ENCODE measurements around the gene SHISA6. TPM values are rescaled to one million over a fixed set of nuclear protein-coding genes. Genes with fewer than 3 reads are reported as not detected.

SHISA6 gene
- polyA plus RNA-seq, 1 of the 3 experiments (the other 2 are of a cell fraction): not detected

GRCh38 chr17:11276486-11276885, 35.5 kb downstream of the SHISA6 start:
- Histone ChIP-seq H3F3A (replicated peaks; ENCODE audit: insufficient read depth) (no peaks in the 10 kb centered on the region), H3K9ac (no peak overlapping the region), H2AFZ (ENCODE audit: low read depth) (no peak overlapping the region), H3K4me2 (no peak overlapping the region), H3K79me2 (ENCODE audit: insufficient read depth) (no peaks in the 10 kb centered on the region), H3K9me2 (no peaks in the 10 kb centered on the region), H3K9me3 (no peaks in the 10 kb centered on the region), H3K4me3 (ENCODE audit: low read depth in 2 of 2, low read length in 1 of 2) (no peak overlapping the region), H4K20me1 (ENCODE audit: insufficient read depth) (no peaks in the 10 kb centered on the region), H3K4me1 (ENCODE audit: control insufficient read depth in 1 of 2, insufficient read depth in 2 of 2, low read depth in 1 of 2, low read length in 1 of 2) (no peaks in the 10 kb centered on the region), H3K27me3 (ENCODE audit: insufficient read depth) (no peaks in the 10 kb centered on the region), H3K27ac (ENCODE audit: low read depth in 2 of 2, low read length in 1 of 2) (no peak overlapping the region), H3K36me3 (replicated peaks in 1 of 2; ENCODE audit: control insufficient read depth in 1 of 2, insufficient read depth in 2 of 2, low read length in 1 of 2) (no peaks in the 10 kb centered on the region)
- no peak for TF ChIP-seq CTCF (IDR thresholded peaks at IDR 0.05)
- no peak for TF ChIP-seq TAF1 (IDR thresholded peaks at IDR 0.05; ENCODE audit: borderline replicate concordance, low read depth, low read length)
- no peak for TF ChIP-seq EZH2phosphoT487 (IDR thresholded peaks at IDR 0.05; ENCODE audit: borderline replicate concordance, low read depth)
- CTCF ChIA-PET: no interaction called here
- POLR2A ChIA-PET: no interaction called here
- WGBS (ENCODE audit: low lambda C conversion rate): 9% methylated on average over 4 of the region's 4 CpGs
- DNase-seq: no peak

DNA sequence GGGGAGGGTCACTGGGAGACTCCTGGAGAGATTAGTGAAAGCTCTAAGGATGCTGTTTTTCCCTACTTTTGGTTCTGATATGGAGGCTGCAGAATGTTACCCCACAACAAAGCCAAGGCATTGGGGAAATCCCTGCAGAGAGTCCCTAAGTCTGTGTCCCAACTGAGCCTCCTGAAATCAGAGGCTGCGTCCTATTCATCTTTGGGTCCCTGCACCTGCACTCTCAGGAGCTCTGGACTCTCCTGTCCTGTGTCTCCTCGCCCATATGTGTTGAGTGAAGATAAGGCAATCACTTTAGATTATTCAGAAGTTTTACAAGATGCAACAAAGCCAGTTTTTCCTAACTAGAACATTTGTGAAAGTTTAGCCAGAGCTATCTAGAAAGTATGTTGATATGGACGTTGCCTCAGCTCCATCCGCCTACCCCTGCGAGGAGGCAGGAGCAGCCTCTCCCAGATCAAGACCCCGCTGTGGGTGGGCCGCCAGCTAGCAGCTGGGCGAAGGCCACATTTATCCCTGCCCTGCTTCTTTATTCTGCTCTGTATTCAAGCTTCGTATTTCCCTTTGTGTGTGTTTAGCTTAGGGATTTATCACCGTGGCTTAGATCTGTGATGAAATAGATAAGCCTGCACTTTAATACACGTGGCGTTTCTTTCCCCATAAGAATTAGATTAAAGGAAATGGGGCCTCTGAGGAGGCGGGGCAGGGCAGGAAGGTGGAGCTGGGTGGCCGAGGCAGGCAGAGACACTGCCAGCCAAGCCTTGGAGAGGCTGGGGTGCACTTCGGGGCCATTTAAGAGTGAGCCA, 37.4 kb downstream of the SHISA6 start:
- H4K20me1 ChIP-seq (ENCODE audit: insufficient read depth): no peaks in the 10 kb centered on the region
- no peaks in the 10 kb centered on the region for H3K4me1 ChIP-seq (ENCODE audit: control insufficient read depth in 1 of 2, insufficient read depth in 2 of 2, low read depth in 1 of 2, low read length in 1 of 2)
- CTCF ChIA-PET: no interaction called here
- no peaks in the 10 kb centered on the region for H3K27me3 ChIP-seq (ENCODE audit: insufficient read depth)
- H3K9me3 ChIP-seq: no peaks in the 10 kb centered on the region
- no peak overlapping the region for H2AFZ ChIP-seq (ENCODE audit: low read depth)
- no peak overlapping the region for H3K9ac ChIP-seq
- no peaks in the 10 kb centered on the region for H3K36me3 ChIP-seq (replicated peaks in 1 of 2; ENCODE audit: control insufficient read depth in 1 of 2, insufficient read depth in 2 of 2, low read length in 1 of 2)
- H3K79me2 ChIP-seq (ENCODE audit: insufficient read depth): no peaks in the 10 kb centered on the region
- no peaks in the 10 kb centered on the region for H3F3A ChIP-seq (replicated peaks; ENCODE audit: insufficient read depth)
- 17% methylated on average over 14 of the region's 15 CpGs for WGBS (ENCODE audit: low lambda C conversion rate)
- no peak overlapping the region for H3K27ac ChIP-seq (ENCODE audit: low read depth in 2 of 2, low read length in 1 of 2)
- H3K4me3 ChIP-seq (ENCODE audit: low read depth in 2 of 2, low read length in 1 of 2): no peak overlapping the region
- DNase-seq: no peak
- POLR2A ChIA-PET: interaction anchor here (0.6 kb wide), 1 partner anchor 17 kb away, joined by 3 read pairs; no protein-coding TSS in a partner anchor
- TF ChIP-seq RAD21 (IDR thresholded peaks at IDR 0.05; ENCODE audit: low read length) (no peak), FOXM1 (IDR thresholded peaks at IDR 0.05; ENCODE audit: low read depth) (no peak), TAF1 (IDR thresholded peaks at IDR 0.05; ENCODE audit: borderline replicate concordance, low read depth, low read length) (no peak), MXI1 (IDR thresholded peaks at IDR 0.05; ENCODE audit: low read depth, low read length) (no peak), GATA2 (CRISPR knock-in tag; IDR thresholded peaks at IDR 0.05) (no peak), IRF3 (IDR thresholded peaks at IDR 0.05; ENCODE audit: low read depth, low read length) (no peak), ZBTB33 (IDR thresholded peaks at IDR 0.05; ENCODE audit: borderline replicate concordance, low read depth) (no peak), NFIC (IDR thresholded peaks at IDR 0.05; ENCODE audit: borderline replicate concordance) (no peak), POLR2AphosphoS5 (IDR thresholded peaks at IDR 0.05; ENCODE audit: low read depth, low read length) (no peak), RFX5 (IDR thresholded peaks at IDR 0.05; ENCODE audit: low read length) (no peak), GABPA (IDR thresholded peaks at IDR 0.05; ENCODE audit: low read depth) (no peak), RXRA (IDR thresholded peaks at IDR 0.05; ENCODE audit: borderline replicate concordance, low read depth) (no peak)
- TF ChIP-seq, protein P1, sequence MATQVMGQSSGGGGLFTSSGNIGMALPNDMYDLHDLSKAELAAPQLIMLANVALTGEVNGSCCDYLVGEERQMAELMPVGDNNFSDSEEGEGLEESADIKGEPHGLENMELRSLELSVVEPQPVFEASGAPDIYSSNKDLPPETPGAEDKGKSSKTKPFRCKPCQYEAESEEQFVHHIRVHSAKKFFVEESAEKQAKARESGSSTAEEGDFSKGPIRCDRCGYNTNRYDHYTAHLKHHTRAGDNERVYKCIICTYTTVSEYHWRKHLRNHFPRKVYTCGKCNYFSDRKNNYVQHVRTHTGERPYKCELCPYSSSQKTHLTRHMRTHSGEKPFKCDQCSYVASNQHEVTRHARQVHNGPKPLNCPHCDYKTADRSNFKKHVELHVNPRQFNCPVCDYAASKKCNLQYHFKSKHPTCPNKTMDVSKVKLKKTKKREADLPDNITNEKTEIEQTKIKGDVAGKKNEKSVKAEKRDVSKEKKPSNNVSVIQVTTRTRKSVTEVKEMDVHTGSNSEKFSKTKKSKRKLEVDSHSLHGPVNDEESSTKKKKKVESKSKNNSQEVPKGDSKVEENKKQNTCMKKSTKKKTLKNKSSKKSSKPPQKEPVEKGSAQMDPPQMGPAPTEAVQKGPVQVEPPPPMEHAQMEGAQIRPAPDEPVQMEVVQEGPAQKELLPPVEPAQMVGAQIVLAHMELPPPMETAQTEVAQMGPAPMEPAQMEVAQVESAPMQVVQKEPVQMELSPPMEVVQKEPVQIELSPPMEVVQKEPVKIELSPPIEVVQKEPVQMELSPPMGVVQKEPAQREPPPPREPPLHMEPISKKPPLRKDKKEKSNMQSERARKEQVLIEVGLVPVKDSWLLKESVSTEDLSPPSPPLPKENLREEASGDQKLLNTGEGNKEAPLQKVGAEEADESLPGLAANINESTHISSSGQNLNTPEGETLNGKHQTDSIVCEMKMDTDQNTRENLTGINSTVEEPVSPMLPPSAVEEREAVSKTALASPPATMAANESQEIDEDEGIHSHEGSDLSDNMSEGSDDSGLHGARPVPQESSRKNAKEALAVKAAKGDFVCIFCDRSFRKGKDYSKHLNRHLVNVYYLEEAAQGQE (IDR thresholded peaks at IDR 0.05; ENCODE audit: low read depth, low read length): no peak
- H3K9me2 ChIP-seq: no peaks in the 10 kb centered on the region
- H3K4me2 ChIP-seq: no peak overlapping the region

All from SK-N-SH (cell line).